LoVo (cell line): ENCODE data around the gene KCTD5.
"Not testable (repeated sequence)": the region's sequence is repeated elsewhere in the genome, so short reads cannot be mapped to it uniquely, and the experiment has no call there.

Experiments used
- DNase-seq: peaks from one replicate; pipeline ENCODE4 v3.0.0-alpha.2; 2016; ENCODE audit warnings: low spot score

KCTD5 gene

GRCh38 chr16:2682209-2683021, at the start of gene KCTD5:
Gene KCTD5, plus strand, starts transcription at chr16:2682523. Its CDS starts 26 bp downstream, at chr16:2682549.
- DNase-seq, result peak; percentile 97

- not testable (repeated sequence) for DNase-seq
Measured at GRCh38 chr16:2639071-2639721, 43.1 kb upstream of the KCTD5 start.

- not testable (repeated sequence) for DNase-seq
Measured at GRCh38 chr16:2639722-2640072, 42.6 kb upstream of the KCTD5 start.

GRCh38 chr16:2642561-2642960, 39.8 kb upstream of the KCTD5 start:
- DNase-seq, result not testable (repeated sequence)

- not testable (repeated sequence) for DNase-seq
Measured at GRCh38 chr16:2644754-2645453, 37.4 kb upstream of the KCTD5 start.

- DNase-seq, result not testable (repeated sequence)
Measured at GRCh38 chr16:2651268-2651871, 31.0 kb upstream of the KCTD5 start.

- not testable (repeated sequence) for DNase-seq
Measured at GRCh38 chr16:2653915-2654314, 28.4 kb upstream of the KCTD5 start.

GRCh38 chr16:2654949-2655348, 27.4 kb upstream of the KCTD5 start:
- DNase-seq, result not testable (repeated sequence)

GRCh38 chr16:2656985-2657384, 25.3 kb upstream of the KCTD5 start:
- no peak for DNase-seq

- DNase-seq, result not testable (repeated sequence)
Measured at GRCh38 chr16:2657803-2658202, 24.5 kb upstream of the KCTD5 start.

- not testable (repeated sequence) for DNase-seq
Measured at GRCh38 chr16:2659560-2659959, 22.8 kb upstream of the KCTD5 start.

- DNase-seq, result not testable (repeated sequence)
Measured at GRCh38 chr16:2660014-2660662, 22.2 kb upstream of the KCTD5 start.

GRCh38 chr16:2660755-2661373, 21.5 kb upstream of the KCTD5 start:
- DNase-seq, result not testable (repeated sequence)

GRCh38 chr16:2663553-2664546, 18.5 kb upstream of the KCTD5 start:
- DNase-seq, result peak; percentile 35

GRCh38 chr16:2664574-2664982, 17.7 kb upstream of the KCTD5 start:
- DNase-seq, result no peak

GRCh38 chr16:2666671-2667070, 15.7 kb upstream of the KCTD5 start:
- DNase-seq, result not testable (repeated sequence)

- not testable (repeated sequence) for DNase-seq
Measured at GRCh38 chr16:2669587-2669986, 12.7 kb upstream of the KCTD5 start.

GRCh38 chr16:2670017-2670416, 12.3 kb upstream of the KCTD5 start:
- not testable (repeated sequence) for DNase-seq

- DNase-seq, result not testable (repeated sequence)
Measured at GRCh38 chr16:2671193-2671592, 11.1 kb upstream of the KCTD5 start.

GRCh38 chr16:2671741-2672140, 10.6 kb upstream of the KCTD5 start:
- DNase-seq, result no peak
